Astrocyte of the cerebellum (primary cell): ENCODE data around the gene CBLN1.

Experiments
- DNase-seq: peaks from one replicate; pipeline ENCODE4 v3.0.0-alpha.2; 2011; ENCODE audit warnings: low read depth
- H3K4me3 ChIP-seq: 2 replicates; pipeline ENCODE4 v1.5.1; 2011; ENCODE audit warnings: mild to moderate bottlenecking, low read depth, low read length, moderate library complexity
- in situ Hi-C: cut with HindIII; loops from 2 replicates; pipeline ENCODE4 v1.10.0; 2017; ENCODE audit warnings: low sequenced_read_pairs
- TF ChIP-seq, protein P1 (sequence below): IDR thresholded peaks from 2 replicates; pipeline ENCODE4 v1.5.1; 2012; ENCODE audit warnings: low read length, low read depth, moderate library complexity, mild to moderate bottlenecking; ENCODE audit errors: missing control alignments

The CBLN1 gene

GRCh38 chr16:49312389-49312985, 30.8 kb upstream of the CBLN1 start:
- in situ Hi-C loops, result no loop called here
- TF ChIP-seq, protein P1, sequence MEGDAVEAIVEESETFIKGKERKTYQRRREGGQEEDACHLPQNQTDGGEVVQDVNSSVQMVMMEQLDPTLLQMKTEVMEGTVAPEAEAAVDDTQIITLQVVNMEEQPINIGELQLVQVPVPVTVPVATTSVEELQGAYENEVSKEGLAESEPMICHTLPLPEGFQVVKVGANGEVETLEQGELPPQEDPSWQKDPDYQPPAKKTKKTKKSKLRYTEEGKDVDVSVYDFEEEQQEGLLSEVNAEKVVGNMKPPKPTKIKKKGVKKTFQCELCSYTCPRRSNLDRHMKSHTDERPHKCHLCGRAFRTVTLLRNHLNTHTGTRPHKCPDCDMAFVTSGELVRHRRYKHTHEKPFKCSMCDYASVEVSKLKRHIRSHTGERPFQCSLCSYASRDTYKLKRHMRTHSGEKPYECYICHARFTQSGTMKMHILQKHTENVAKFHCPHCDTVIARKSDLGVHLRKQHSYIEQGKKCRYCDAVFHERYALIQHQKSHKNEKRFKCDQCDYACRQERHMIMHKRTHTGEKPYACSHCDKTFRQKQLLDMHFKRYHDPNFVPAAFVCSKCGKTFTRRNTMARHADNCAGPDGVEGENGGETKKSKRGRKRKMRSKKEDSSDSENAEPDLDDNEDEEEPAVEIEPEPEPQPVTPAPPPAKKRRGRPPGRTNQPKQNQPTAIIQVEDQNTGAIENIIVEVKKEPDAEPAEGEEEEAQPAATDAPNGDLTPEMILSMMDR, result no peak

DNA sequence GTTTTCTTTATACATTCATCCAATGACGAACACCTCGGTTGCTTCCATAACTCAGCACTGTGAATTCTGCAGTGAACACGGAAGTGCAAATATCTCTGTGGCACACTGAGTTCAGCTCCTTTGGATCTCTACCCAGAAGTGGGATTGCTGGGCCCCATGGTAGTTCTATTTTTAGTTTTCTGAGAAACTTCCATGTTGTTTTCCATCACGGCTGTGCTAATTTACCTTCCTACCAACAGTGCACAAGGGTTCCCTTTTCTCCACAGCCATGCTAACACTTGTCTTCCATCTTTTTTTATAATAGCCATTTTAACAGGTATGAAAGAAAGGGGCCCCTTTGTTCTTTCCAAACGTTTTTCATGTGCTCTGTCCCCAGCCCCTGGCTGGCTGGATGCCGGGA, 30.2 kb upstream of the CBLN1 start:
- TF ChIP-seq, protein P1, result no peak
- in situ Hi-C loops, result no loop called here

More at GRCh38 chr16:49312389-49312985, 30.8 kb upstream of the CBLN1 start:
- no peak overlapping the region for H3K4me3 ChIP-seq
- no peak for DNase-seq

GRCh38 chr16:49307176-49307575, 25.5 kb upstream of the CBLN1 start:
- TF ChIP-seq, protein P1, result no peak
- H3K4me3 ChIP-seq, result no peak overlapping the region
- DNase-seq, result no peak
- in situ Hi-C loops, result no loop called here

More for the DNA sequence above, 30.2 kb upstream of the CBLN1 start:
- no peak overlapping the region for H3K4me3 ChIP-seq
- DNase-seq, result no peak

- DNase-seq, result no peak
- in situ Hi-C loops, result no loop called here
- TF ChIP-seq, protein P1, result no peak
- no peak overlapping the region for H3K4me3 ChIP-seq
These were observed 23.8 kb upstream of the CBLN1 start for GRCh38 chr16:49305406-49305805.

- DNase-seq, result no peak
- TF ChIP-seq, protein P1, result no peak
- in situ Hi-C loops, result no loop called here
- H3K4me3 ChIP-seq, result no peak overlapping the region
These were observed 10.8 kb upstream of the CBLN1 start for GRCh38 chr16:49292413-49292812.

DNA sequence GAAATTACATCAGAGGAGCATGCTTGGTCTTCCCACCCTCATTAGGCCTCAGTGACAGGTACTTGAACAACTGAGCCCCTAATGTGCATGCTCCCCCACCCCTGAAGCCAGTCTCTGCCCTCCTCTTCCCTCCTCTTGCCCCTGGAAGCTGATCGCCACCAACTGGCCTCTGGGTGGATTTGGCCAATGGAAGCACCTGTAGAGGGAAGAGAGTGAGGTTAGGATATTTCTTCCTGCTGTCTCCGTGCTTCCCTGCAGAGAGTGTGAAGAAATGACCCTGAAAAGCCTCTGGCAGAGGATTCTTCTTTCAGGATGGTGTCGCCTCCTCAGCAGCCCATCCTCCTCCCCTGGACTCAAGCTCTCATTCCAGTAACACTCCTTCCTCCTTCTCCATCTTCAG, 5.9 kb upstream of the CBLN1 start:
- in situ Hi-C loops, result no loop called here
- no peak for DNase-seq
- H3K4me3 ChIP-seq, result no peak overlapping the region
- TF ChIP-seq, protein P1, result no peak
